Raji (cell line): ENCODE results near the gene EEFSEC.

Experiments used
- POLR2A ChIP-seq: IDR thresholded peaks from 2 replicates; pipeline ENCODE4 v1.6.1; 2011; ENCODE audit warnings: low read depth, low read length, control low read depth; ENCODE audit not compliant: insufficient read depth

The EEFSEC gene

DNA sequence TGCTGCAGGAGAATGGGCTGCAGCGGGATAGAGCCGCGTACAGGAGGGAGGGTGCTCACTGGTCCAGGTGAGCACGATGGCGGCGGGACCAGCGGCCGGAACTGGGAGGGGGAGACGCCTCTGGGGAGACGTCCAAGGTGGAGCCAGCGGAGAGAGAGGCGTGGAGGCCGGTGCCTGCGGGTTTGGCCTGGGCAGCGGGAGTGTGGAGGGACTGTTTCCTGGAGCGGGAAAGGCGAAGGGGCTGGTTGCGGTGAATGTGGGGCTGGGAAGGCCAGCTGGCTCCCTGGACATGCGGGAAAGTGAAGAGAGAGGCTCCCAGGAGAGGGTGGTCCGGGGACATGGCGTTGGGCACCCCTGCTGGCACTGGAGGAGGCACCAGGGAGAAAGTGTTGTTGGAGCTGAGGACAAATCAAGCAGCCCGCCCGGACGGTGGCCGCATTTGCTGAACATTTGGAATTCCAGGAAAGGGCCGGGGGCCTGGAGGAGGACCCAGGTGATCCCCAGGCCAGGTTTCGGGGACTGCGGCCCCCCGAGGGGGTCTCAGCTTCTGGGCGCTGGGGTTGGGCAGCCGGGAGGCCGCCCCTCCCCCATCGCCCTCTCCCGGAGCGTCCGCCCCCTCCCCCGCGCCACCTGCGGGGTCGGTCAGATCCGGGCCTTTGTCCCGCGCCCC, 279.2 kb downstream of the EEFSEC start:
- TF ChIP-seq POLR2A: no peak

DNA sequence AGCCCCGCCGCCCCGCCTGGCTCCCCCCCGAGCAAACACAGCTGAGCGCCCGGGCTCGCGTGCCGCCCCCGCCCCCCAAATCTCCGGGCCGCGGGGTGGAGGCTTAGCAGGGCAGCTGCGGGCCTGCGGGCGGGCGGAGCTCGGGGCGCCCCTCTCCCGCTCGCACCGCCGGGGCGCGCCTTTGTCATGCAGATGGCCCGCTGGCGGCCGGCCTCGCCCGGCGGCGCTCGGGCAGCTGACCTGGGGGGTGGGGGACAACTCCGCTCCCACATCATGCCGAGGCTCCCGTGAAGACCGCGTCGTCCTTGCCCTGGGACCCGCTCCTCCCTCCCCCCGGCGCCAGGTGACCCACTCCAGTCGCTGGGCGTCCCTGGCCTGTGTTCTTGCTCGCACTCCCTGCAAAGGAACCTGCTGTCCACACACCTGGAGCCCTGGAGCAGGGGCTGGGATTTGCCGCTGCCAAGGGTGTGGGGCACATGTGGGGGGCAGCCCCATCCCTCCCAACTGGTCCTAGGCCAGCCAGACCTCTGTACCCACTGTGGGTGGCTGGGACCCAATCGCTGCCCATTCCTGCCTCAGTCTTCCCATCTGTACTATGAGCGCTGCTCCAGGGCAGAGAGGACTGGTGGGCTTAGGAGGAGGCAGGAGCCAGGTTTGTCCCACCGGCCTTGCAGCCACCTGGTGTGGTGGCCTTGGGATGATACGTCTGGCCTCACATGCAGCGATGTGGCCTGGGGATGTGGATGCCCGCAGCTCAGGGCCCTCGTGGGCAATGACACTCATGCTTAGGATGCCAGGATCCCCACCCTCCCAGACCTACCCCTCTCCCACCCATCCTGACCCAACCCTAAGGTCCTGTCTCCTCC, 279.9 kb downstream of the EEFSEC start:
- TF ChIP-seq POLR2A: no peak

DNA sequence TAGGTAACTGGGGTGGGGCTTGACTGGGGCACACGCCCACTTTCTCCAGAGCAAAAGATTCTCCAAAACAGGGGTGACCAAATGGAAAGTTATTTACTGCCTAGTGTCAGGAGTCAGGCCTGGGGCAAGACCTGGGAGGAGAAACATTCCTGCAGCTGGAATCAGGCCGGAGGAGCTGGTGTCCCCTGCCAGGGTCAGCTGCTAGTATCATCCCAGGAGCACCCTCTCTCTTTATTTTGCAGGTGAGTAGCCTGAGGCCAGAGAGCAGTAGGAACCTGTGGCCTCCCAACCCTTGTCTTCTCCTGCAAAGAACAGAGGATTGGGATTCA, 280.5 kb downstream of the EEFSEC start:
- no peak for TF ChIP-seq POLR2A

DNA sequence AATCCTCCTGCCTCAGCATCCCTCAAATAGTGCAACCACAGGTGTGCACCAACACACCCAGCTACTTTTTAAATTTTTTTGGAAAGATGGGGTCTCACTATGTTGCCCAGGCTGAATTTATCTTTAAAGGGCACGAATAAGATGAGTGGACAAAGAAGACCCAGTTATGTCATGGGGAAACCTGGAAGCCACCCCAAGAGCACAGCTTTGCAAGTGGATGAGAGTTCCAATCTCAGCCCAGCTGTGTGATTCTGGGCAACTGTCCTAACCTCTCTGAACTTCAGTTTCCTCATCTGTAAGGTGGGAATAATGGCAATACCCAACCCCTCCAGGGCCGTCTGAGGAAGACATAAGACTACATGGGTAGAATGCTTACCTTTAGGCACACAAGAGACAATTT, 281.2 kb downstream of the EEFSEC start:
- TF ChIP-seq POLR2A: no peak

DNA sequence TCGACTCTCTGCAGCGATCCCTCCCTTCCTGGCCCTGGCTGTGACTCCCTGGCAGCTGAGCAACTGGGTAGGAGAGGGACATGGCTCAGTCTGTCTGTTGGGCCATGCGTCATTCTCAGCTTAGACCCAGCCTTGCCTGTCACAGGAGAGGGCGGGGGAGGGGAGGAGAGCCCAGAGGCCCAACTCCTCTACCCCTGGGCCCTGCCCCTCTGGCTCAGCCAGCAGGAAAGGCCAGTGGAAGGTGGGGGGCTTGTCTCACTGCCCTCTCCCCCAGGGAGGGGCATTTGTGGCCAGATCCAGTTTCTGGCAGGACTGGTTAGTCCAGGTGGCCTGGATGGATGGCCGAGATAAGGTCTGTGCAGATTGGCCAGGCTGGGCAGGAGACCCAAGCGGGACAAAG, 281.8 kb downstream of the EEFSEC start:
- TF ChIP-seq POLR2A: no peak

DNA sequence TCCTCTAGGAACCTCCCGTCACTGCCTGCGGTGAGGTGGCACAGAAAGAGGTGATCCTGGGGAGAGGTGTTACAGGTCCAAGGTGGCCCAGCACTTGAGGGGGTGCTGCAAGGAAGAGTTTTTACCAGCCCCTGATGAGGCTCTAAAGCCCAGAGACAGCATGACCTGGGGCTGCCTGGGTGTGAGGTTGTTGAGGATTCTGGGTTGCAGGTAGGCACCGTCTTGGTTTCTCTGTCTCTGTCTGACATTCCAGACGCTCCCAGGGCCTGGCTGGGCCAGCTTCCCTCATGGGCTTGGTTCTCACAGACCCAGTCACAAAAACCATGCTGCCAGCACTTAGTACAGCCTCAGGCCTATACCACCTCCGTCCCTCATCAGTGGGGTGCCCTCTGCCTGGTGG, 282.3 kb downstream of the EEFSEC start:
- TF ChIP-seq POLR2A: no peak

DNA sequence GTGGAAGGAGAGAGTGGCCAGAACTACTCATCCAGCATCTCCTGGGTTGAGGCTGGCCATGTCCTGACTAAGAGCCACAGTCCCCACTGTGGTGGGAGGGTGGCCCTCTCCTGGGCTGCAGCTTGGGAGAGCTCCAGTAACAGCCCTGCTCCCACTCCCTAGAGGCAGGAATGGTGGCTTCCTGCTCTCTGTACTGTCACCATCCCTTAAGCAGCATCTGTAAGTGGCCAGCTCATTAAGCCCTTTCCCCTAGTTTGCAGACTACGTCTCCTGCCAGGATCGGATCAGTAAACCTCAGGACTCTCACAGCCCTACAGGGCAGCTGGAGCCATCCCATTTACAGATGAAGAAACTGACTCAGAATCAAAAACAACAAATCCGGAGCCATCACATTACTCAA, 282.9 kb downstream of the EEFSEC start:
- TF ChIP-seq POLR2A: no peak

DNA sequence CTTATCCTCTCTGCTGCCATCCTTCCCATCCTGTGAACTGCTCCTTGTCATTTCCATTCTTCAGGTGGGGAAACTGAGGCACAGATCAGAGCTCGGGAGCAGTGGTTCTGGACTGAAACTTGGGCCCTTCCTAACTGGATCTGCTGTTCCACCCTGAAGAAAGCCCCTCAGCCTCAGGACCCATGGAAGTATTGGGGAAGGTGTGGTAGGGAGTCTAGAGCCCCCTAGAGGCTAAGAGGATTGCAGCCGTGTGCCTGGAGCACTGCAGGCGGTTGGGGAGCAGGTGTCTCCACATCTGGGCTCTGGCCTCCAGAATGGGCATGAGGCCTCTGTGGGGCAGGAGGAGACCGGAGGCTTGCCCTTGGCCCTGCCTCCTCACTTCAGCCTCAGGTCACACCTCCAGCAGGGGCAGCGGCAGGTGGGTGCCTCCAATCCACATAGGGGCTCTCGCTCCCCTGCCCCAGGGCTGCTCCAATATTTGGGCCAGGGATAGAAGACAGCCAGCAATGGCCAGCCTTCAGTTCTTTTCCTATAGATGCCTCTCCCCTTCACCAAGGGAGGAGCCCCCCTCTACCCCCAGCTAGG, 285.3 kb downstream of the EEFSEC start:
- no peak for TF ChIP-seq POLR2A

DNA sequence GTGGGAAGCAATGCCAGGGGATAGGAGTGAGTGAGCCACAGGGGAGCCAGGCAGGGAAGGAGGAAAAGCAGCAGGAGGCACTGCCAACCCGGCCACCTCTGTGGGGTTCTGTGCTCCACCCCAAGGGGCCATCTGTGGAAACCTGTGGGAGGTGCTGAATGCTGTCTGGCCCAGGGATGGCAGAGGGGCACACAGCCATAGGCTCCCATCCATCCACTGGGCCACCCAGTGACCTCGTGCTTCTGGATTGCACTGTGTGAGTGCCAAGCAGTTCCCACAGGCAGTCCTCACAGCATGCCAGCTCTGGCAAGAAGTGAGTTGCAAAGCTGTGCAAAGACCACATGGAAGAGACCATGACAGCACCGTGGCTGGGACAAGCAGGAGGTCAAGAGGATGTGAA, 285.9 kb downstream of the EEFSEC start:
- no peak for TF ChIP-seq POLR2A

DNA sequence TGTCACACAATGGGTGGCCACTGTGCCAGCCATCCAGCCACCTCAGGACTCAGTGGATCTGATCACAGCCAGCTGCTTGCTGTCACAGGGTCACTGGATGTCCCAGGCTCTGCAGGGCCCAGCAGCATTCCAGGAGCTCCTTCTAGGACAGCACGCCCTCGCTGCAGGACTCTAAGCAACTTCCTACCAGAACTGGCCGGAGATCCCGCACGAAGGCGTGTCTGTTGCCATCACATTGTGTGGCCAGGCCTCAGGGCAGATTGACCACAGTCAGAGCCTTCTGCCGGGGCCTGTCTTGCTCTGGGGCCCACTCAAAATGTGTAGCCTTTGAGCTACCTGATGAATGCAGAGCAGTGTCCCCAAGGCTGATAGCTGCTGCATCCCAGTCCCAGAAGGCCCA, 288.8 kb downstream of the EEFSEC start:
- TF ChIP-seq POLR2A: no peak

DNA sequence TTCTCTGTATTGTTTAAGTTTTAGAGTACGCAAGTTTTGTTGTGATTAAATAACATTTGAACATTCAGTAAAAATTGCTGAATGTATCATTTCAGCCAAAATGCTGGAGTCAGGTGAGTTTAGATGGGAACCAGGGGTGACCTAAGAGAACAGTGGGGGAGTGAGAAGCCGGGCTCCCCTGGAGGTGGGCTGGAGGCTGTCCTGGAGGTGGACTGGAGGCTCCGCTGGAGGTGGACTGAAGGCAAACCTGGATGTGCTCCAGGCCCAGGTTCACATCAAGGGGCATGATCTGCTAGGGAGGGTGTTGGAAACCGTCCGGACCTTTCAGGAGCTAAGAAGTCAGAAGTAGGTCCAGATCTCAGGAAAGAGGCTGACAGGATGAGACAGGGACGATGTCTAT, 289.7 kb downstream of the EEFSEC start:
- TF ChIP-seq POLR2A: no peak

DNA sequence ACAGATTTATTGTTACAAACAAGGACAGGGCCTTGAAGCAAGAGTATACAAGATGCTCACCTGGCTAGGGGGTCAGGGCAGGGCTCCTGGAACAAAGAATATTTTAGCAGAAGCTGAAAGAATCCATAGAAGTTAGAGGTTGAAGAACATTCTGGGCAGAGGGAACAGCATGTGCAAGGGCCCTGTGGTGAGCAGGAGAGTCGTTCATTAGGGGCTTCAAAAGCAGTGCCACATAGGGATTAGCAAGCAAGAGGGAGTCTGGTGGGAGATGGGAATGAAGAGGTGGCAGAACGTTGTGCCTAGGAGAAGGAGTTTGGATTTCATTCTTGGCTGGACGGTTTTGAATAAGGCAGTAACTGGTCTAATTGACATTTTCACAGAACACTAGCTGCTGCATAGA, 290.5 kb downstream of the EEFSEC start:
- no peak for TF ChIP-seq POLR2A

DNA sequence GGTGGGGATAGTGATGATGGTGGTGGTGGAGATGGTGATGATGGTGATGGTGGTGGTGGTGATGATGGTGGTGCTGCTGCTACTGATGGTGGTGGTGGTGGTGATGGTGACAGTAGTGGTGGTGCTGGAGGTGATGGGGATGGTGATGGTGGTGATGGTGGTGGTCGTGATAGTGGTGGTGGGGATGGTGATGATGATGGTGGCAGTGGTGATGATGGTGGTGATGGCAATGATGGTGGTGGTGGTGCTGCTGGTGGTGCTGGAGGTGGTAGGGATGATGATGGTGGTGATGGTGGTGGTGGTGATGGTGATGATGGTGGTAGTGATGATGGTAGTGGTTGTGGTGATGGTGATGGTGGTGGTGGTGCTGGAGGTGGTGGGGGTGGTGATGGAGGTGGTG, 292.1 kb downstream of the EEFSEC start:
- TF ChIP-seq POLR2A: no peak

DNA sequence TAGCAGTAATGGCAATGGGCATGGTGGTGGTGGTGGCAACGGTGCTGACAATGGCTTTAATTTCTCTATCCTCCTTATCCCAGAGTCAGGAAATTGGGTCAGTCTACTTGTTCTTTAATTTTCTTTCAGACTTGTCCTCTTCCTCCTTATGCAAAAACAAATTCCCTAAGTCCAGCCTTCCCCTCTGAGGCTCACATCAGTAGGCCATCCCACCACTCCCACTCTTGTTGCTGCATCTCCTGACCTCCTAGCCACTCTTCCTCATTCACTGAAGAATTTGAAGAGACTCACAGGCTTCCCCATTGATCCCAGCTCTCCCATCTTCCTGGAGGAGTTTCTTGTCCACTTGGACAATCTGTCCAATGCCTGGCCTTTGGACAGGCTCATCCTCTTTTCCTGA, 293.5 kb downstream of the EEFSEC start:
- no peak for TF ChIP-seq POLR2A

DNA sequence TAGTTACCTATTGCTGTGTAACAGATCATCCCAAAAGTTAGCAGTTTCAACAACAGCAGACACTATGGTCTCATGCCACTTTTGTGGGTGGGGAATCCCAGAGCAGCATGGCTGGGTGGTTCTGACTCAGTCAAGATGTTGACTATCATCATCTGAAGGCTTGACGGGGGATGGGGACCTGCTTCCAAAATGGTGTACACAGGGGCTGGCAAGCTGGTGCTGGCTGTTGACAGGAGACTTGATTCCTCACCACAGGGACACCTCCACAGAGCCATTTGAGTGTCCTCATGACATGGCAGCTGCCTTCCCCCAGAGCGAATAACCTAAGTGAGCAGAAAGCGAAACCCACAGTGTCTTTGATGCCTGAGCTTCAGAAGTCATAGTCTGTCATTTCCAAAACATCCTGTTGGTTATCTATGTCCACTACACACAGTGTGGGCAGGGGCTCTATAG, 294.3 kb downstream of the EEFSEC start:
- TF ChIP-seq POLR2A: no peak

DNA sequence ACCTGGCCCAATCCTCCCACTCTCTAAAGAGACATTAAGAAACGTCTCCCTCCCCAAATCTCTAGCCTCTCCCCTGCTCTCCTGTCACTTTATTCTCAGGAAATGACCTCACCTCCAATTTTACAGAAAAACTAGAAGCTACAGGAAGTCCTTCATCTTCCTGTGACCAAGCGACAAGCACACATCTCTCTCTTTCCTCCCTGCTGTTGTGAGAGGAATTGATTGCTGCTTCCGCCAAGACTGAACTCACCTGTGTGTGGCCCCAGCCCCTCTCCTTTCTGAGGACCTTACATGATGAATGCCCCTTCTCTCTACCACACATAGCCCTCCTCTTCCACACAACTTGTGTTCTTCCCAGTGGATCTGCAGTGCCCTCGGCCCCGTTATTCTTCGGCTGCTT, 295.2 kb downstream of the EEFSEC start:
- no peak for TF ChIP-seq POLR2A
